ENCODE data around the gene CACNB1.

Gene CACNB1

DNA sequence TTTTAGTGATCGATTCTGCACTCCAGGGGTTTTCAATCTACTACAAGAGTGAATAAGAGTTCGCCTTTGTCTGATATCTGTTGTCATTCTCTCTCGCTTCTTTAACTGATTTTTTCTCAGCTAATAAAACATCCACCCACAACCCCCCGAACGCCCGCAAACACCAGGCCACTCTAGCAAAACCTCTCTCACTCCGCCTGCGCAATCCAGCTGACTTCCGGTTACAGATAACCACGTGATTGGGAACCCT lies 2.3 kb upstream of the CACNB1 start:
- H3K27me3 Mint-ChIP-seq, result no peaks in the 10 kb centered on the region
- peaks cover 66% of the 10 kb centered on the region for H3K4me1 Mint-ChIP-seq (ENCODE audit: low read depth)
- H3K9me3 Mint-ChIP-seq, result no peaks in the 10 kb centered on the region
- peak overlapping the region; percentile 85 for H3K4me3 Mint-ChIP-seq
- H3K27ac Mint-ChIP-seq, result peak overlapping the region; percentile 97
- peaks cover 49% of the 10 kb centered on the region for H3K36me3 Mint-ChIP-seq (ENCODE audit: low read depth)

DNA sequence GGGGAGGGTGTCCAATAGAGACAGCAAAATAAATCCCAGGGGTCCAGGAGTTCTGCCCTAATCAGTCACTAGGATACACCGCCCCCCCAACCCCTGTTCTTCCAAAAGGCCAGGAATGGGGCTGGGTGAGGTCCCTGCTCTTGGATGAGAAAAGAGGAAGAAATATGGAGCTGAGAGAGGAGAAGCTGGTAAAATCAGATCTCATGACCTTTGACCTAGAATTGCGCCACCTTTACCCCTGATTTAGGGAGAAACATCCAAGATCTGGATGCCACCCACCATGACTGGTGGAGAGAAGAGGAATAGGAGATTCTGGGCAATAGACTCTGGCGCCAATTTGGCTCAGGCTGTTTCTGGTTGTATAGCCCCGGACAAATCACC lies 707 bp upstream of the CACNB1 start:
- H3K27me3 Mint-ChIP-seq, result no peaks in the 10 kb centered on the region
- H3K27ac Mint-ChIP-seq, result peak overlapping the region; percentile 78
- peaks cover 40% of the 10 kb centered on the region for H3K36me3 Mint-ChIP-seq (ENCODE audit: low read depth)
- H3K4me1 Mint-ChIP-seq (ENCODE audit: low read depth), result peaks cover 56% of the 10 kb centered on the region
- H3K9me3 Mint-ChIP-seq, result no peaks in the 10 kb centered on the region
- H3K4me3 Mint-ChIP-seq, result peak overlapping the region; percentile 85

DNA sequence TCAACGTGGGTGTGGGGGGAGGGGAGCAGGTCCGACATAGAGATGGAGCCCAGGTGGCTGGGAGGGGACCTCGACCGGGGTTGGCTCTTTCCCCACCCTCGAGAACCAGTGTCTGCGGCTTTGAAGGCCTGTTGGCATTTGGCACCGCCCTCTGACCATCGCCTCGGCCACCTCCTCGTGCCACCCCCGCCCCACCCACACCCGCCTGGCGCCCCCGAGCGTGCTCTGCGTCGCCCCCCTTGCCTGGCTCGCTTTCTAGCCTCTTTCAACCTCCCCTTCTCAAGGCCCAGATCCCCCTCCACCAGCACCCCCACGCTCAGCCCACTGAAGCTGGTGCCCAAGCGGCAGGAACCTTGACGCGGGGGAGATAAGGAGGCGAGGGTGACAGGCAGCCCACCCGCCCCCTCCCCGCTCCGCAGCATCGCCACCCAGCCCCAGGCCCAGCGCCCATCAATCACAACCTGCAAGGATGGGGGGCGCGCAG lies 619 bp downstream of the CACNB1 start:
- Mint-ChIP-seq H3K27ac (no peak overlapping the region), H3K36me3 (ENCODE audit: low read depth) (peaks cover 34% of the 10 kb centered on the region), H3K4me3 (peak overlapping the region; percentile 85), H3K4me1 (ENCODE audit: low read depth) (peaks cover 44% of the 10 kb centered on the region), H3K27me3 (no peaks in the 10 kb centered on the region), H3K9me3 (no peaks in the 10 kb centered on the region)

DNA sequence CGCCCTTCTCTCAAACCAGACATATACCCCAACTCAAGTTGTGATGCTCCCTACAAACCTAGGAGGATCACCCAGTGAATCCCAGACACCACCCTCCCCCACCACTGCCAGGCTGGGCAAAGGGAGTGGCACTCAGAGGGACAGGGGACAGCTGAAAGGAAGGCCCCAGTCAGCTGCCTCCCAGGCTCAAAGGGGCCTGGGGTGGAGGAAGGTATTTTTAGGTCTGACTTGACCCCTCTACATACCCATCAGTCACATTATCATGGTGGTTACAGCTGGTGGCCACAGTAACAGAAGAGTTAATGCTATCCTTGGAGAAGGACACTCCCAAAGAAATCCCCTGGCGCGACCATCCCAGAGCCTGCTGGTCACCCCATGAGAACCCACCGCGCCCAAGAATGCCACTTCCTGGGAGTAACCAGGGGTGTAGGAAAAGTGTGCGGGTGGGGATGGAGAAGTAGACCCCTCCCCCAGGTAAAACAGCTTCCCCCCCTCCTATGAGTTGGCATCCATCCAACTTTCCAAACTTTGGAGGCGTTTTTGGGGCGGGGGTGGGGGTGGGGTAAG lies 1.1 kb downstream of the CACNB1 start:
- no peaks in the 10 kb centered on the region for H3K9me3 Mint-ChIP-seq
- no peaks in the 10 kb centered on the region for H3K27me3 Mint-ChIP-seq
- H3K4me3 Mint-ChIP-seq, result peak overlapping the region; percentile 85
- peaks cover 40% of the 10 kb centered on the region for H3K4me1 Mint-ChIP-seq (ENCODE audit: low read depth)
- H3K36me3 Mint-ChIP-seq (ENCODE audit: low read depth), result peaks cover 29% of the 10 kb centered on the region
- peak overlapping the region; percentile 40 for H3K27ac Mint-ChIP-seq

DNA sequence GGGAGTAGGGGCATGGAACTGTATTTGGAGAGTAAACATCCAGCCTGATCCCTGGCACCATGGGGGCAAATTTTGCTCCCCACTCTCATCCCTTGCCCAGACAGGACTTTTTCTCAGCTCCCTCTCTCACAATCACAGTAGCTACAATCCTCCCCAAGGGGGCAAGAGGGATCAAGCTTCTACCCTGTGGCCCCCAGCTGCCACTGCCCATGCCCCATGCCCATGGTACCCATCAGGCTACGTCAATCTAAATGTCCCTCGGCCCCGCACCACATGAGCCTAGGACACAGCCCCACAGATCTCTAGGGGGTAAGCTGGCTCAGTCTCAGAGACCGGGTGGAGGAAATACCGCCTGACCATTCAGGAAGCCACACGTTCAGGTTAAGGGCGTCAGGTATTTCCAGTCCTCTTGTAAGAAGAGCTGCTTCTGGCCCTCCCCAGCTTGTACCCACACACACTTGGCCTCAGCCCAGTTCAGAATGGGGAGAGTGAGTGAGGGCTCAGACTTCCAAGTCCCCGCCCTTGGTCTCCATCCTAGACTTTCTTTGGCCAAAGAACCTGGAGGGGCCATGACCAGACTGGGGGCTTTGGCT lies 1.8 kb downstream of the CACNB1 start:
- H3K27ac Mint-ChIP-seq, result peak overlapping the region; percentile 52
- H3K4me3 Mint-ChIP-seq, result peak overlapping the region; percentile 20
- no peaks in the 10 kb centered on the region for H3K9me3 Mint-ChIP-seq
- peaks cover 22% of the 10 kb centered on the region for H3K36me3 Mint-ChIP-seq (ENCODE audit: low read depth)
- H3K27me3 Mint-ChIP-seq, result no peaks in the 10 kb centered on the region
- H3K4me1 Mint-ChIP-seq (ENCODE audit: low read depth), result peaks cover 37% of the 10 kb centered on the region

DNA sequence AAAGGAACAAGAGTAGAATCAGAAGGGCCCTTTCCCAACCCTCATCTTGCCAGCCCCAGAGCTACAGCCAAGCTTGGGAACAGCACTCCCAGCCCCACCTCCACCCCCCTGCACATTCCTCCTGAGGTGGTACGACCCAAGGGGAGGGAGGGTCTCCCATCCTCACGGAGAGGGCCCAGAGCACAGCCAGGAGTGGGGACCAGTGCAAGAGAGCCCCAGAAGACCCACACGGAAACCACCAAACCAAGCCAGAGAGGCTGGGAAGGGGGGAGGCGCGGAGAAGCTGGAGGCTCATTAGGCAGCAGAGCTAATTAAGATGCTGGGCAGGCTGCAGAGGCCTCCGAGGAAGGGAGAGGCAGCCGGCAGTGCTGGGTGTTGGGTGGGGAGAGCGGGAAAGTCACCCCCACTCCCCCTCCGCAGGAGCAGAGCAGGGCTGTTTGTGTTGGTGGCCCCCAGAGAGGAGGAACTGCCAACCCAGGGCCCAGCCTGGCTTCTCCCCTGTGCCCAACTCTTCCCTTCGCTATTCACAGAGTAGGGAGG lies 2.4 kb downstream of the CACNB1 start:
- Mint-ChIP-seq H3K4me3 (no peak overlapping the region), H3K9me3 (no peaks in the 10 kb centered on the region)

DNA sequence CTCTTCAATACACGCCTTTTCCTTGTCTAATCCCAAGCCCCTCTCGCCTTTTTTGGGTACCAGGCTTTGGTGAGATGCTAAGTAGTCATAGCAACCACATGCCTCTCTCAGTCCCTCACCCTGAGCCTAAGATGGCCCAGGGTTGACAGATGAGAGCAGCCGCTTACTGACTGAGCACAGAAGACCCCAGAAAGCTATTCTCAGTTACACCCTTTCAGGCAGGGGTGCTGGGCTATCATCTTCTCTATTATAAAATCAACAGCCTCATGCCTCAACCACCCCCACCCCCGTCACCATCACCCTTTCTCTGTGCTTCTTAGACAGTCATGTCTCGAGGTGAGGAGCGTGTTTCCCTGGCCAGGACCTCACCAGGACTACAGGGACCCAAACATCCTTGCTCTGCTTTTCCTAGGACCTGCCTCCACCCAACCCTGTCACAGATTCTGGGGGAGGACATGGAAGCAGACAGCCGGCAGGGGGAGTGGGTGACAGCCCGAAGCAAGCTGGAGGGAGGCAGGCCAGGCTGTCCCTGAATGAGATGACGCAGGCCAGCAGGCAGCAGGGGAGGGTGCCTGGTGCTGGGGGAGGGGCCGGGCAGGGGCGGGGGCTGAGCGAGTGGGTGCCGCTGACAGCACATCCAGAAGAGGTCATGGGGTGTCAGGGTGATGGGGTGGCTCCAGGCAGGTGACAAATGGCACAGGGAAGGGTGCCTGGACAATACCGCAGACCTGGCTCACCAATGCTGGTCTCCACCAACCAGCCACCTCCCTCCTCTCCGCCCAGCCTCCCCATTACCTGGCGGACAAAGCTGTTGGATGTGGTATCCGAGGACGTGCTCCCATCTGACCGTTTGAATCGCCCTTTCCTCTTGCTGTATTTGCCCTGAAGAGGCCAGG lies 3.1 kb downstream of the CACNB1 start:
- Mint-ChIP-seq H3K4me3 (no peak overlapping the region), H3K36me3 (ENCODE audit: low read depth) (peaks cover 14% of the 10 kb centered on the region), H3K4me1 (ENCODE audit: low read depth) (peaks cover 29% of the 10 kb centered on the region), H3K9me3 (no peaks in the 10 kb centered on the region), H3K27ac (no peak overlapping the region), H3K27me3 (no peaks in the 10 kb centered on the region)

More for the DNA sequence above, 2.4 kb downstream of the CACNB1 start:
- Mint-ChIP-seq H3K27ac (no peak overlapping the region), H3K36me3 (ENCODE audit: low read depth) (peaks cover 16% of the 10 kb centered on the region), H3K4me1 (ENCODE audit: low read depth) (peaks cover 36% of the 10 kb centered on the region), H3K27me3 (no peaks in the 10 kb centered on the region)

DNA sequence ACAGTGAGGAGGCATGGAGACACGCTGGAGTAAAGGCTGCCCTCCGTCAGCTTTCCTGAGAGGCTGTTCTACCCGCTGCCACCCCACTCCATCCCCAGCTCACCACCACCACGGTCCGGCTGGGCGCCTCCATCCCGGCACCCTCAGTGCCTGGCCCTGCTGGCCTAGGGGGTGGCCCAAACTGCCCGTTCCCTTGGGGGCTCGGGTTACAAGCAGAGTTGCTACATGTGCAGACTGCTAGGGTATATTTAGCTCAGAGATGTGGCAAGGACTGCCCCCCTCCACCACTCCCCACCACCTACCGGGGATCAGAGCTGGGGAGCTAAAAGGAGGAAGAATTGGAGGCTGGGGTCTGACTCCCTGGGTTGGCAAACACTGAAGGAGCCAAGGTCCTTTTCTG lies 4.1 kb downstream of the CACNB1 start:
- Mint-ChIP-seq H3K9me3 (no peaks in the 10 kb centered on the region), H3K36me3 (ENCODE audit: low read depth) (peaks cover 14% of the 10 kb centered on the region), H3K27me3 (no peaks in the 10 kb centered on the region), H3K4me1 (ENCODE audit: low read depth) (peaks cover 19% of the 10 kb centered on the region), H3K4me3 (no peak overlapping the region), H3K27ac (no peak overlapping the region)

DNA sequence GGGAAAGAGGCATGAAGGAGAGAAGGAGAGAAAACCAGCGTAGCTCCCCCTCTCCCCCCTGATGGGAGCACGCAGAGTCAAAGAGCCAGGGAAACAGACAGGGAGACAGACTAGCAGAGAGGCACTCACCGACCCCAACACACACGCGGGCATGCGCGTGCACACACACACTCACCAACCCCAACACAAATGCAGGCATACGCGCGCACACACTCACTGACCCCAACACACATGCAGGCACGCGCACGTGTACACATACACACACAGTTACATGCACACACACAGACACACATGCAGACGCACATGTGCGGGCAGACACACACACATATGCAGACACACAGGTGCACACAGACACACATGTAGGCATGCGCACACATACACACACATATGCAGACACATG lies 4.6 kb downstream of the CACNB1 start:
- H3K4me1 Mint-ChIP-seq (ENCODE audit: low read depth), result peaks cover 14% of the 10 kb centered on the region
- peaks cover 14% of the 10 kb centered on the region for H3K36me3 Mint-ChIP-seq (ENCODE audit: low read depth)
- peak overlapping the region; percentile 6 for H3K27ac Mint-ChIP-seq
- H3K4me3 Mint-ChIP-seq, result no peak overlapping the region
- no peaks in the 10 kb centered on the region for H3K9me3 Mint-ChIP-seq
- no peaks in the 10 kb centered on the region for H3K27me3 Mint-ChIP-seq

DNA sequence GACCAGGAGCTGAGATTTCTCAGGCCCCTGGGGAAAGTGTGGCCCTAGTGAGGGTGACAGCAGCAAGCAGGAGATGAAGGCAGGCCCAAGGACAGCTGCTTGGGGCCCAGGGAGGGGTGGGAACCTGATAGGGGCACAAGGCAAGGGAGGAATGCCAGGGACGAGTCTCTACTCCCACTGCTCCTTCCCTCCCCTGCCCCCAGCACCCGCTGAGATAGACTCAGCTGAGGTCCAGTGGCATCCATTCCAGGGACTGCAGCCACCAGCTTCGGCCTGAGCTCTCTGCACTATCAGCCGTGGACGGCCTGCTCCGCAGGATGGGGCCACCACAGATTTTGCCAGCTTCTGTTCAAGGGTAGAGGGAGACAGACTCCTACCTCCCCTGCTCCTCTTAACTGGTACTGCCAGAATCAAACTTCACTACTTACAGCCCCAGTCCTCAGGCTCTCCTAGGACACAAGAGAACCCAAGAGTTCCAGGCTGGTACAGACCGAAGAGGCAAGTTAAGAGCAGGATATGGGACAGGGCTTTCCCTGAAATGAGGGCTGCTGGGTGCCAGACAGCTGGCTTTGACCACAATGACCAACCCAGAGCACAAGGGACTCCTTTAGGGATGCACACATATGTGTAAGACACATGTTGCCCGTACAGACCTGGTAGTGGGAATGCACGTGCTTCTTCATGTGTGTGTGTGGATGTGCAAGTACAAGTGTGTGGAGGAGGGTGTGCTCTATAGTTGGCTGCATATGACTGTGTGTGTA lies 5.5 kb downstream of the CACNB1 start:
- peaks cover 13% of the 10 kb centered on the region for H3K4me1 Mint-ChIP-seq (ENCODE audit: low read depth)
- no peaks in the 10 kb centered on the region for H3K27me3 Mint-ChIP-seq
- no peak overlapping the region for H3K27ac Mint-ChIP-seq
- H3K4me3 Mint-ChIP-seq, result no peak overlapping the region
- H3K9me3 Mint-ChIP-seq, result no peaks in the 10 kb centered on the region
- H3K36me3 Mint-ChIP-seq (ENCODE audit: low read depth), result peaks cover 19% of the 10 kb centered on the region

DNA sequence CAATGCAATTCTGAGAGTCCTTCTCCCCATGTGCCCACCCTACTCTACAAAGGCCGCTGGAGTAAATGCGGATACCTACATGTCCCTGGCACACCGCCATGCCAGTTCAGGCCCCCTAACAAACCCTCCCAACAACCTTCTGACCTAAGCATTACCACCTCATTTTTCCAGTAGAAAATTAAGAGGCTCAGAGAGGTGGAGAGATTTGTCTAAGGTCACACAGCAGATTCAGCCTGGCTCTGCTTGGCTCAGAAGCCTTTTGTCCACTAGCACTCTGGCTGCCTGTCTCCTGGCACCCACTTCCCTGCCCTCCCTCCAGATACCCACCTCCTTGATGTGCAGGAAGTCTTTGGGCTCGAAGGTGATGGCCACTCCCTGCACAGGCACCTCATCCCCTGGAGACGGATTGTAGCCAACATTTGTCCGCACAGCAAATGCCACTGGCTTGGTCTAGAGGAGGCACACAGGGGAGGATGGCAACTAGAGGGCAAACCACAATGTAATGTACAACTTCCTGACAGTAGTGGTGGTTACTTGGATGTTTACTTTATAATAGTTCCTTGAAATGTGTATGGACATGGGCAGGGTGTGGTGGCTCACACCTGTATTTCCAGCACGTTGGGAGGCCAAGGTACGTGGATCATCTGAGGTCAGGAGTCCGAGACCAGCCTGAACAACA lies 10.2 kb downstream of the CACNB1 start:
- no peaks in the 10 kb centered on the region for H3K4me1 Mint-ChIP-seq (ENCODE audit: low read depth)
- no peaks in the 10 kb centered on the region for H3K9me3 Mint-ChIP-seq
- H3K4me3 Mint-ChIP-seq, result no peak overlapping the region
- H3K27me3 Mint-ChIP-seq, result no peaks in the 10 kb centered on the region
- peaks cover 21% of the 10 kb centered on the region for H3K36me3 Mint-ChIP-seq (ENCODE audit: low read depth)
- H3K27ac Mint-ChIP-seq, result no peak overlapping the region

DNA sequence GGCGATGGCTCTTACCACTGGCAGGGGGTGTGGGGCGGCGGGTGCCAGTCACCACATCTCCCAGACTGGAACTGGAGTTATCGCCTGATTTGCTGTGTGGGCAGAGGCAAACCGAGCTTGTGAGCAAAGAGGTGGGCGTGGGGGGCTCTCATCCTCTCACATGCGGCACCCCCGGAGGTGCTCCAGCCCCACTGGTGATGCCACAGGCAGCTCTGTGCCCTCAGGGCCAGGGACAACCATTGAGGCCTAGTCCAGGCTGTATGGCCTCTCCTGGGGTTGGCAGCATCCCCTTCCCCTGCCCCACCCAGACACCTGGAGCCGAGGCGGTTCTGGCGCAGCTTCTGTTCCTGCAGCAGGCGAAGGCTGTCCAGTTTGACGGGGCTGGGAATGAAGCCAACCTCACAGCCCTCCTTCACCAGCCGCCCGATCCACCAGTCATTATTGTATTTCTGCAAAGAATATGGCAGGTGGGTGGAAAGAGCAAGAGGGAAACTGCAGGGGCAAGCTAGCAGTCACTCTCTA lies 10.9 kb downstream of the CACNB1 start:
- H3K27me3 Mint-ChIP-seq, result no peaks in the 10 kb centered on the region
- no peak overlapping the region for H3K27ac Mint-ChIP-seq
- peaks cover 19% of the 10 kb centered on the region for H3K36me3 Mint-ChIP-seq (ENCODE audit: low read depth)
- no peaks in the 10 kb centered on the region for H3K9me3 Mint-ChIP-seq
- H3K4me3 Mint-ChIP-seq, result no peak overlapping the region
- no peaks in the 10 kb centered on the region for H3K4me1 Mint-ChIP-seq (ENCODE audit: low read depth)

DNA sequence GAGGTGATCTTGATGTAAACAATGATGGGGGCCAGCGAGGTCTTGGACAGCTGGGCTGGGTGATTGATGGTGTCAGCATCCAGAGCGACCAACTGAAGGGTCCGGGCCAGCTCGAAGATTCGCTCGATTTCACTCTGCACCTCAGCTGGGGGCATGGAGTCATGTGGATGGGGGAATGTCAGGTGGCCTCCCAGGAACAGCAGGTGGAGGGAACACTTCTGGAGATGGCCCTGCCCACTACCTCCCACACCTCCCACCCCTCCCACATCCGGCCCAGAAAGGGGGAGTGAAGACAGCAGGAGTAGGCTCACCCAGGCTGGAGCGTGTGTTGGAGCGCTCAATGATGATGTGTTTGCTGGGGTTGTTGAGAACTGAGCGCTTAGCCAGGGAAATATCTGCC lies 13.7 kb downstream of the CACNB1 start:
- Mint-ChIP-seq H3K36me3 (ENCODE audit: low read depth) (peaks cover 20% of the 10 kb centered on the region), H3K27me3 (no peaks in the 10 kb centered on the region), H3K9me3 (no peaks in the 10 kb centered on the region), H3K4me3 (no peak overlapping the region), H3K4me1 (ENCODE audit: low read depth) (no peaks in the 10 kb centered on the region), H3K27ac (no peak overlapping the region)

DNA sequence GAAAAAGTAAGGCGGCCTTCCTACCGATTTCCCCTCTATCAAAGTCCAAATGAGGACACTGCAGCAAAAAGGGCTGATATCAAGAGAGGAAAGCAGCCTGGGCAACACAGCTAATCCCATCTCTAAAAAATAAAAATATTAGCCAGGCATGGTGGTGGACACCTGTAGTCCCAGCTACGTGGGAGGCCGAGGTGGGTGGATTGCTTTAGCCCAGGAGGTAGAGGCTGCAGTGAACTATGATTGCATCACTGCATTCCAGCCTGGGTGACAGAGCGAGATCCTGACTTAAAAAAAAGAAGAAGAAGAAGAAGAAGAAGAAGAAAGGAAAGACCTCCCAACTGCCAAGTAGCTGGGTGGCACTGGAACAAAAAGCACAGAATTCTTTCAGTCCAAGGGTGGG lies 14.4 kb downstream of the CACNB1 start:
- Mint-ChIP-seq H3K27ac (no peak overlapping the region), H3K4me3 (no peak overlapping the region), H3K4me1 (ENCODE audit: low read depth) (no peaks in the 10 kb centered on the region), H3K27me3 (no peaks in the 10 kb centered on the region), H3K9me3 (no peaks in the 10 kb centered on the region), H3K36me3 (ENCODE audit: low read depth) (peaks cover 23% of the 10 kb centered on the region)

Data from stimulated activated naive CD8-positive, alpha-beta T cell treated with anti-CD3 and anti-CD28 coated beads, Interleukin-15, Interleukin-2, amounts not matched to agents 100 ng/mL and 50 ng/mL, for 24 hours (primary cell).